NCI-H748 treated with DMSO at 0.1 percent for 48 hours (cell line): Measurements from ENCODE around the gene EIF1.
"Not testable (repeated sequence)": the region's sequence is repeated elsewhere in the genome, so short reads cannot be mapped to it uniquely, and the experiment has no call there.

Experiments used
- DNase-seq: peaks from one replicate; lab custom pipeline; 2025; lab: John Stamatoyannopoulos, UW

EIF1 gene

DNA sequence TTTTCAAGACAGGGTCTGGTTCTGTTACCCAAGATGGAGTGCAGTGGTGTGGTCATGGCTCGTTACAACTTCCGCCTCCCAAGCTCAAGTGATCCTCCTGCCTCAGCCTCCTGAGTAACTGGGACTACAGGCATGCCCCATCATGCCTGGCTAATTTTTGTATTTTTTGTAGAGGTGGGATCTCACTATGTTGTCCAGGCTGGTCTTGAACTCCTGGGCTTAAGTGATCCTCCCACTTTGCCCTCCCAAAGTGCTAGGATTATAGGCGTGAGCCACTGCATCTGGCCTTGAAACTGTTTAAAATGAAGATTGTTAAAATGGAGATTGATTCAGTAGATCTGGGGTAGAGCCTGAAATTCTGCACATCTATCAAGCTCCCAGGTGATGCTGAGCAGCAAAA is 12.2 kb downstream of the EIF1 start:
- not testable (repeated sequence) for DNase-seq

GRCh38 chr17:41702712-41703111 is 14.0 kb downstream of the EIF1 start:
- no peak for DNase-seq

DNA sequence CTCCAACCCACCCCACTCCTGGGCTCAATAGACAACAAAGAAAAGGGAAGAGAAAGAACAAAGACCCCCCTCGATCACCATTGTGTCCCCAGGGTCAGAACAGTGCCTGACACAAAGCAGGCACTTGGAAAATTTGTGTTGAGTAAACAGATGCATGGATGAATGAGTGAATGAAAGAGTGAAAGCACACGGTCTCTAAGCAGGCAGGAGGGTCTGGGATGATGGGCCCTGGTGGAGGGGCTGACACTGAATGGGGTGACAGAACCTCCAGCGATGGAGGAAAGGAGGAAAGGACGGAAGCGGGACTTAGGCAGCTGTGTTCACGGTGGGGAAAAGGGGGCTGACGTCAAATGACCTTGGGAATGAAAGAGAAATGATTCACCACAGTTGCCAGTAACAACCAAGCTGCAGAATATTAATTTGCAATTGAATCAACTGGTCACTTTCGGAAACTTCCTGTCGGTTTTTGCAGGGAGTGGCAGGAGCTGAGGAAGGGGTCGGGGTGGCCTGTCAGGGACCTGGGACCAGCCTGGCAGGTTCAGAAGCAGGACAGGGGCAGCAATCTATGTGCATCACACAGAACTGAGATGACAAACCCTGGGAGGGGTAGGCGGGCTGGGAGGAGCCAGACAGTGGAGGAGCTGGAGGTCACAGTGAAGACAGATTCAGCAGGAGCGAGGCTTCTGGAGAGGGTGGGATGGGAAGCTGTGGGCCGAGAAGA is 16.7 kb downstream of the EIF1 start:
- DNase-seq = no peak

GRCh38 chr17:41707803-41708669 is 19.4 kb downstream of the EIF1 start:
- no peak for DNase-seq

DNA sequence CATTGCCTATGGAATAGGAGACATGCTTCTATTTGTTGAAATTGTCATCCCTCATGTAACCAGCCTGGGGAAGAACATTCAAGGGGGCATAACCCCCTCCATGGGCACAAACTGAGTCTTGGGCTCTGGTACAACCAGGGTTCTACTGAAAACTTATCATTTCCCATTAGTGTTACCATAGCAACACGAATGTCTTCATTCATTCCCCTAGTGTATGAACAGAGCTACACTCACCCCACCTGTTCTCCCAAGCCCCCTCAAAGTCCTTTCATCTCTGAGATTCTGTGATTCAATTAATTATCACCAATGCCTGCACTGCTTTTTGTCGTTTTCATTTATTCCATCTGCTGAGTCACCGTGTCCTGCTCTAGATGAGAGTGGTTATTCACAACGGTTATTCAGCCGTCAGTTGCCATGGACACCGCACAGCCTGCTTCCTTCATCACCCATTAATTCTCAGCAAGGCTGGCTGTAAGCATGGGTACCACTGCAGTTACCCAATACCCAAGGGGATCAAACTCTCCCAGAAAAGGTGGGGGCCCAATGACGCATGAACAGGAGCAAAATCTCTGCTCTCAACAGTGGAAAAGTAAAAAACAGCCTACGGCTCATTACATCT is 21.9 kb downstream of the EIF1 start:
- peak; percentile 70 for DNase-seq

DNA sequence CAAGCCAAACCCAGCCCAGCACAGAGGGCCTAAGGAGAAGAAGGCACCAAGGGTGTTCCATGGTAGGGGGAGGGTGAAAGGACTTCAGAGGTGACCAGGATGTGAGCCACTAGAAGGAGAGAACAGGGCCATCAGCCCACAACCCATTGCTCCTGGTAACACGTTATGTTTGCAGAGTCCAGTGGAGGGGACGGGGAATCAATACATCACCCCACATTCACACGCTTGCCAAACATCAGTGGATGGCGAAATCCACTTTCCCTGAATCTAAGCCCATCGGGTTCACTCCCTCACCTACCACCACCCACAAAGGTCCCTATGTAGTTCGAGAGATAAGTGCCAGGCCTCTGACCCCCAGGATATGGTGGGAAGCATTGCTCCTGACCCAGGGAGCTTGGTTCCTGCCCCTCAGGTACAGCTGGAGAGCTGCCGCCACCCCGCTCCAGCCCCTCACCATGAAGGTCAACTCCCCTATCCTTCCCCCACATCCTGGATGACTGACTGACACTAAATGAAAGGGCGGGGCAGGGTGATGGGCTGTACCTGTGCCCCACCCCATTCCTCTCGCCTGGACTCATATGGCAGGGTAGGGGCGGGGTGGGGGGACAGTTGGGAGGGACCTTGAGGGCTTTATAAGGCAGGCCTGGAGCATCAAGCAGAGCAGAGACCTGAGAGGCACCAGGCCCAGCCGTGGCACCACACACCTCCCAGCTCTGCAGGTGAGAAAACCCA is 23.1 kb downstream of the EIF1 start, which contains the start of gene GAST:
Gene GAST (plus strand): TSS at position 663 of the 732 bp plus-strand sequence. CDS start 3,106 bp downstream, outside the sequence.
- DNase-seq = no peak

GRCh38 chr17:41717408-41718286 is 29.0 kb downstream of the EIF1 start:
- DNase-seq = no peak

GRCh38 chr17:41718287-41718645 is 29.6 kb downstream of the EIF1 start:
- no peak for DNase-seq

GRCh38 chr17:41722231-41722630 is 33.5 kb downstream of the EIF1 start:
- no peak for DNase-seq

GRCh38 chr17:41723801-41724475 is 35.3 kb downstream of the EIF1 start:
- DNase-seq = no peak

DNA sequence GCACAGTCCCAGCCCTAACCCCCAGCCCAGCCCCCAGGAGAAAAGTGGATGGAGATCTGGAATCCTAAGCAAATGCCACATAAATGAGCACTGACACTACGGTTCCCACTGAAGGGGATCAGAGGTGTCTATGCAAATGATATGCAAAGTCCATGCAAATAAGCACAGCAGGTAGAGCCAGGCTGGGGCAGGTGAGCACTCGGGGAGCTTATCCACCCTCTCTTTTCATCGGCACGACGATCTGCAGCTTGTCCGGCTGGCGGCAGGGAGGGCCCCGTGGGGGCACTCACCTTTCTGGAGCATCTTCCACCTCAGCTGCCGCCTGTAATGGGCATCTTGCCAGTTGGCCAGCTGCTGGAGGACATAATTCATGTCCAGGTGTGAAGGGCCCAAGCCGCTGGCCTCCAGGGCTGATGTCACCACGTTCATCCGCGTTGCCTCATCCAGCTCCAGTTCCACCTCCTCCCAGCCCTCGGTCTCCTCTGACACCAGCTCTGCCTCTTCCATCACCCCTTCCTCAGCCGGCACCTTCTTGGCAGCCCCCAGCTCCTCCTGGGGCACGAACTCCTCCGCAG is 35.9 kb downstream of the EIF1 start:
- DNase-seq = no peak

GRCh38 chr17:41725134-41725533 is 36.4 kb downstream of the EIF1 start:
- no peak for DNase-seq

DNA sequence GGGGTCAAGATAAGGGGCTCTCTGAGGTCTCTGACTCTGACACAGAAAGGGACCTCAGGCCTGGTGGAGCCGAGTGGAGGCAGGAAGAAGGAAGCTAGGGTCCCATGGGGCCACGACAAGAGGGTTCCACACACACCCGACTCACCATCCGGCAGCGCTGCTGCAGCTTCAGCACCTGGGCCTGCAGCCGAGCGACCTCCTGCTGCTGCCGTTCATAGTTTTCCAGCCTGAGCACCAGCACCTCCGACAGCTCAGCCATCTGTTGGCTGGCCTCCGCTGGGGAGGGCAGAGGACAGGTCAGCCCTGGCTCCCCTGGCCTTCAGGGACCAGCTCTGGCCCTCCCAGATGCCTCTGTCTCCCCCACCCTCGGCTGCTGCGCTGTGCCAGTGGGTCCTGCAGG is 39.4 kb downstream of the EIF1 start:
- no peak for DNase-seq

DNA sequence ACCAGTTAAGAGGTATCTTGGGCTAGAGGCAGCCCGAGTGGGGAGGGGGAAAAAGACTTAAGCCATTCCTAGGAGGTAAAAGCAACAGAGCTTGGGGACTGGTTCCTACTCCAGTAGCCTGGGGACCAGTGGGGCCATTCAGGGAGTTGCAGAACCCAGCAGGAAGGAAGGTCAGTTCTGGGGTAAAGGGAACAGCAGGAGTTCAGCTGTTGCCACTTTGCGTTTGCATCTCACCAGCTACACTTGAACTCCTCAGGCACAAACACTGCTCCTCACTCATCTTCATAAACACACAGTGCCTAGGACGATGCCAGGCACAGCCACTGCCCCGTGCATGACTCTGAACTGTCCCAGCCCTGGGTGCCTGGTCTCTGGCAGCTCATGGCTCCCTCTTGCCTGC is 41.8 kb downstream of the EIF1 start:
- no peak for DNase-seq

GRCh38 chr17:41731836-41732235 is 43.2 kb downstream of the EIF1 start:
- DNase-seq = no peak

- DNase-seq = no peak
Observed at GRCh38 chr17:41733348-41734138, 44.9 kb downstream of the EIF1 start.

DNA sequence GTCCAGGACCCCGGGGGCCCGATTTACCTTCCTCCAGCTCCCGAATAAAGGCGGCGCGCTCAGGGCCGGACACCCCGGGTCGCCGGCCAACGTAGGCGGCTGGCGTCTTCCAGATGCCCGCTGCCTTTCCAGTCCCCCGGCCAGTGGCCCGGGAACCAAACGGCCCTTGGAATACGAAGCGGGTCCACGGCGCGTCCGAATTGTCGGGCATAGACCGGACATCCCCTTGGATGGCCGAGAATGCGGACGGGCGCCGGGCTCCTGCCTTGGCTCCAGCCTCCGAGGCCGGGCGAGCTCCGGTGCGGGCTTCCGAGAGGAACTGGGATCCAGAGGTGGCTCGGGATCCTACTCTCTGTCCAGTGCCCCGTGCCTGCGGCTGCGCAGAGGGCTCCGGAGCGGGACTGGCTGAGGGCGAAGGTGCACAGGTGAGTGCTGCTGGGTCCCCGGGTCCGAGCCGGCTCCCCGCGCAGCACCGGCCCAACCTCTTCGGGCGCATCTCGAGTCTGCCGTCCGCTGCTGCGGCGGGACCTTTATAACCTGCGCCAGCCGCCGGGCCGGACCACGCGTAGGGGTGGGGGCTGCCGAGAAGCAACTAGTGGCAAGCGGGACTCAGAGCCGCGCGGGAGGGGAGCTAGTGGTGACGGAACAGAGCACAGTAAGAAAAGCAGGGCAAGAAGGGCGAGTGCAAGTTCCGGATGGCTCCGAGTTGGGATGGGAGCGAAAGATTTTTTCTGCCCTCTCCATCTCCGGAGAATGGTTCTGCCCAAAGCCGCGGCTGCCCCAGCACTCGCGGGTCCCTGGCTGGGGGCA is 45.7 kb downstream of the EIF1 start, which contains the start of gene HAP1:
Gene HAP1 (minus strand): TSS at position 505 of the 810 bp plus-strand sequence. CDS start 9 bp downstream, at position 496.
- DNase-seq = peak; percentile 13

GRCh38 chr17:41734949-41735313 is 46.2 kb downstream of the EIF1 start:
- no peak for DNase-seq
